ENCODE measurements around the gene DMRTA2.

- TF ChIP-seq POLR2A (IDR thresholded peaks at IDR 0.05): no peak
- no peak for TF ChIP-seq EP300 (IDR thresholded peaks at IDR 0.05)
- no peak for TF ChIP-seq CTCF (IDR thresholded peaks at IDR 0.05)
- TF ChIP-seq POLR2AphosphoS5 (IDR thresholded peaks at IDR 0.05): no peak
Observed at GRCh38 chr1:50421768-50422674, 1.2 kb downstream of the DMRTA2 start.
